Neural crest cell (in vitro differentiated cells): Measurements from ENCODE around the gene ATPAF2. TPM values are rescaled to one million over a fixed set of nuclear protein-coding genes. Genes with fewer than 3 reads are reported as not detected.
A peak's percentile ranks its signal among the peaks of the same experiment; 100 is the strongest.

ENCODE experiments used
- DNase-seq: peaks from one replicate; pipeline ENCODE4 v3.0.0; 2021; ENCODE audit warnings: low read depth, mixed read lengths, low spot score
- H3K27ac Mint-ChIP-seq: one replicate; pipeline ENCODE4 v1.8.0; 2021; ENCODE audit warnings: mild to moderate bottlenecking, mixed read lengths; ENCODE audit not compliant: unreplicated experiment
- H3K27me3 Mint-ChIP-seq: 2 replicates; pipeline ENCODE4 v1.8.0; 2021; ENCODE audit warnings: low read depth, mild to moderate bottlenecking, mixed read lengths
- H3K36me3 Mint-ChIP-seq: 2 replicates; pipeline ENCODE4 v1.8.0; 2021; ENCODE audit warnings: low read depth, mild to moderate bottlenecking, mixed read lengths
- H3K4me1 Mint-ChIP-seq: 2 replicates; pipeline ENCODE4 v1.8.0; 2021; ENCODE audit warnings: mixed read lengths
- H3K4me3 Mint-ChIP-seq: one replicate; pipeline ENCODE4 v1.8.0; 2021; ENCODE audit warnings: mild to moderate bottlenecking, mixed read lengths
- H3K9me3 Mint-ChIP-seq: 2 replicates; pipeline ENCODE4 v1.8.0; 2021; ENCODE audit warnings: mixed read lengths
- CTCF ChIP-seq: fragments of 200-600 bp; sonication (generic); conservative IDR thresholded peaks from 2 replicates; pipeline ENCODE4 v1.5.0; 2021; ENCODE audit warnings: antibody characterized with exemption, mild to moderate bottlenecking
- total RNA-seq: library from RNA; stranded (reverse); gene quantifications from 2 replicates; pipeline ENCODE4 v1.2.1, GENCODE V29; 2021

ATPAF2 gene
- total RNA-seq, 1 donor from 2014 or later = 23.1 TPM

- Mint-ChIP-seq H3K9me3 (no peaks in the 10 kb centered on the region), H3K4me3 (no peak overlapping the region), H3K36me3 (no peaks in the 10 kb centered on the region), H3K27ac (no peak overlapping the region), H3K27me3 (peaks cover 4% of the 10 kb centered on the region), H3K4me1 (peaks cover 13% of the 10 kb centered on the region)
- no peak for DNase-seq
- TF ChIP-seq CTCF = no peak
These were observed 35.8 kb upstream of the ATPAF2 start for GRCh38 chr17:18074566-18075272.

GRCh38 chr17:18071751-18072150 is 32.8 kb upstream of the ATPAF2 start:
- H3K36me3 Mint-ChIP-seq = no peaks in the 10 kb centered on the region
- no peak overlapping the region for H3K4me3 Mint-ChIP-seq
- H3K9me3 Mint-ChIP-seq = no peaks in the 10 kb centered on the region
- DNase-seq = no peak
- no peak for TF ChIP-seq CTCF
- no peak overlapping the region for H3K27ac Mint-ChIP-seq
- H3K27me3 Mint-ChIP-seq = no peaks in the 10 kb centered on the region
- H3K4me1 Mint-ChIP-seq = peaks cover 13% of the 10 kb centered on the region

GRCh38 chr17:18070861-18071340 is 31.9 kb upstream of the ATPAF2 start:
- no peak for TF ChIP-seq CTCF
- Mint-ChIP-seq H3K36me3 (no peaks in the 10 kb centered on the region), H3K27ac (peak overlapping the region; percentile 62), H3K4me1 (peaks cover 13% of the 10 kb centered on the region), H3K4me3 (no peak overlapping the region), H3K27me3 (no peaks in the 10 kb centered on the region), H3K9me3 (no peaks in the 10 kb centered on the region)
- no peak for DNase-seq

GRCh38 chr17:18069101-18069500 is 30.1 kb upstream of the ATPAF2 start:
- H3K36me3 Mint-ChIP-seq = peaks cover 2% of the 10 kb centered on the region
- no peak overlapping the region for H3K27ac Mint-ChIP-seq
- peaks cover 13% of the 10 kb centered on the region for H3K4me1 Mint-ChIP-seq
- H3K9me3 Mint-ChIP-seq = no peaks in the 10 kb centered on the region
- no peaks in the 10 kb centered on the region for H3K27me3 Mint-ChIP-seq
- no peak for DNase-seq
- no peak overlapping the region for H3K4me3 Mint-ChIP-seq
- no peak for TF ChIP-seq CTCF

GRCh38 chr17:18066866-18067265 is 27.9 kb upstream of the ATPAF2 start:
- no peak for TF ChIP-seq CTCF
- no peaks in the 10 kb centered on the region for H3K9me3 Mint-ChIP-seq
- no peaks in the 10 kb centered on the region for H3K27me3 Mint-ChIP-seq
- peaks cover 13% of the 10 kb centered on the region for H3K4me1 Mint-ChIP-seq
- H3K36me3 Mint-ChIP-seq = peaks cover 5% of the 10 kb centered on the region
- H3K4me3 Mint-ChIP-seq = no peak overlapping the region
- no peak for DNase-seq
- no peak overlapping the region for H3K27ac Mint-ChIP-seq
